ENCODE measurements around the gene BRSK2. TPM values are rescaled to one million over a fixed set of nuclear protein-coding genes. Genes with fewer than 3 reads are reported as not detected.

BRSK2 gene
- total RNA-seq, 1 donor from 2014 or later, result 49.2 TPM

DNA sequence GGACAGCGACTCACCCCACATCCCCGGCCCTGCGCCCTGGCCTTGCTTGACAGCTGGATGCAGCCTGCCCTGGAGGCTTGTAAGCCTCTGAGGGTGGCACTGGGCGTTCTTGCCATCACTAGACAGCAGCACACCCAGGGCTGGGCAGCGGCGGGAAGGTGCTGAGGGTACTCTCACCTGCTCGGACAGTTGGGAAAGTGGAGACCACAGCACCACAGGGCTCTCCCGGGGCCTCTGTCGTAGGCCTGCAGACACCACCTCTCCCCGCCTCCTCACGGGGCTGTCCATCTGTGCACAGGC is 18.8 kb upstream of the BRSK2 start:
- no peak for DNase-seq (ENCODE audit: low spot score, unreplicated experiment)
- no peak overlapping the region for H3K4me3 Mint-ChIP-seq (ENCODE audit: low read depth)
- H3K4me1 Mint-ChIP-seq (ENCODE audit: low read depth), result no peaks in the 10 kb centered on the region
- no peak overlapping the region for H3K27ac Mint-ChIP-seq
- H3K36me3 Mint-ChIP-seq (ENCODE audit: insufficient read depth), result no peaks in the 10 kb centered on the region
- no peaks in the 10 kb centered on the region for H3K27me3 Mint-ChIP-seq
- TF ChIP-seq, protein P1, sequence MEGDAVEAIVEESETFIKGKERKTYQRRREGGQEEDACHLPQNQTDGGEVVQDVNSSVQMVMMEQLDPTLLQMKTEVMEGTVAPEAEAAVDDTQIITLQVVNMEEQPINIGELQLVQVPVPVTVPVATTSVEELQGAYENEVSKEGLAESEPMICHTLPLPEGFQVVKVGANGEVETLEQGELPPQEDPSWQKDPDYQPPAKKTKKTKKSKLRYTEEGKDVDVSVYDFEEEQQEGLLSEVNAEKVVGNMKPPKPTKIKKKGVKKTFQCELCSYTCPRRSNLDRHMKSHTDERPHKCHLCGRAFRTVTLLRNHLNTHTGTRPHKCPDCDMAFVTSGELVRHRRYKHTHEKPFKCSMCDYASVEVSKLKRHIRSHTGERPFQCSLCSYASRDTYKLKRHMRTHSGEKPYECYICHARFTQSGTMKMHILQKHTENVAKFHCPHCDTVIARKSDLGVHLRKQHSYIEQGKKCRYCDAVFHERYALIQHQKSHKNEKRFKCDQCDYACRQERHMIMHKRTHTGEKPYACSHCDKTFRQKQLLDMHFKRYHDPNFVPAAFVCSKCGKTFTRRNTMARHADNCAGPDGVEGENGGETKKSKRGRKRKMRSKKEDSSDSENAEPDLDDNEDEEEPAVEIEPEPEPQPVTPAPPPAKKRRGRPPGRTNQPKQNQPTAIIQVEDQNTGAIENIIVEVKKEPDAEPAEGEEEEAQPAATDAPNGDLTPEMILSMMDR (IDR thresholded peaks at IDR 0.05; ENCODE audit: unreplicated experiment), result no peak
- H3K9me3 Mint-ChIP-seq (ENCODE audit: low read depth), result peaks cover 7% of the 10 kb centered on the region

GRCh38 chr11:1371377-1371776 is 18.4 kb upstream of the BRSK2 start:
- Mint-ChIP-seq H3K27ac (no peak overlapping the region), H3K4me3 (ENCODE audit: low read depth) (no peak overlapping the region), H3K4me1 (ENCODE audit: low read depth) (no peaks in the 10 kb centered on the region), H3K36me3 (ENCODE audit: insufficient read depth) (no peaks in the 10 kb centered on the region), H3K9me3 (ENCODE audit: low read depth) (peaks cover 7% of the 10 kb centered on the region), H3K27me3 (peaks cover 1% of the 10 kb centered on the region)
- no peak for DNase-seq (ENCODE audit: low spot score, unreplicated experiment)
- TF ChIP-seq, protein P1 (IDR thresholded peaks at IDR 0.05; ENCODE audit: unreplicated experiment), result no peak

DNA sequence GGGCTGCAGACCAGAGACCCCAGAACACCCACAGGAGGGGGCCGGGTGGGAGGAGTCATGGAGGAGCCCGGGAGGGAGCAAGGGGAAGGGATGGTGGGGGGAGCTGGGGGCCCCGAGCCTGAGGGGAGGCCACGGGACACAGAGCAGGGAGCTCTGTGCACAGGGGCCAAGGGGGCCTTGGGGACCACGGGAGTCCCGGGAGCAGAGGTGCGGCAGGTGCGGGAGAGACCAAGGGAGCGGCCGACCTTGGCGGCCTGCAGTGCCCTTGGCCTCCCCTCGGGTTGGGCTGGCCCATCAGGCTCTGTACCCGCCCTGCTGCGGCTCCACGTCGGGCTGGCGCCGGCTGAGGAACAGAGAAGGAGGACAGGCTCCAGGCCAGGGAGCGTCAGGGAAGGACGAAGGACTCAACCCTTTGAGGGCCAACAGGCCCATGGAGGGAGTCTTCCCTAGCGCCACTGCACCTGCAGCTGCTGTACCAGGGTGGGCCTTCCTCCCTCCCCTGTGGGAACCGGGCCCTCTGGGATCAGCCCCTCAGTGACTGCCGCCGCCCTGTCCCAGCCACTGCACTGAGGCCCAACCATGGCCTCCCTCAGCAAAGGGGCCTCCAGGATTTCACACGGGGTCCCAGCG is 17.8 kb upstream of the BRSK2 start:
- DNase-seq (ENCODE audit: low spot score, unreplicated experiment), result no peak
- Mint-ChIP-seq H3K27ac (no peak overlapping the region), H3K9me3 (ENCODE audit: low read depth) (peaks cover 1% of the 10 kb centered on the region), H3K4me3 (ENCODE audit: low read depth) (no peak overlapping the region), H3K36me3 (ENCODE audit: insufficient read depth) (no peaks in the 10 kb centered on the region), H3K27me3 (peaks cover 3% of the 10 kb centered on the region), H3K4me1 (ENCODE audit: low read depth) (no peaks in the 10 kb centered on the region)
- TF ChIP-seq, protein P1 (IDR thresholded peaks at IDR 0.05; ENCODE audit: unreplicated experiment), result no peak

DNA sequence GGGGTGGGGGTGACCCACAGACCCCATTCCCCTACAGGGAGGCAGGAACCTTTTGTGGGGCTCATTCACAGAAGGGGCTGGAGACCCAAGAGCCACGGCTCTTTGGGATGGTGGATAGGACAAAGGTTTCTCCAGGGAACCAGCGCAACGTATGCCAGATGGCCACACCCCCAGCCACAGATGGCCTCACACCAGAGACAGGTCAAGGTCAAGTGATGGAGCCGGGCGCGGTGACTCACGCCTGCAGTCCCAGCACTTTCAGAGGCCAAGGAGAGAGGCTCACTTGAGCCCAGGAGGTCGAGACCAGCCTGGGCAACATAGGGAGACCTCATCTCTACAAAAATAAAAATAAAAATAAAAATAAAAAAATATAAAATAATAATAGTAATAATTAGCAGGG is 17.1 kb upstream of the BRSK2 start:
- no peak overlapping the region for H3K4me3 Mint-ChIP-seq (ENCODE audit: low read depth)
- no peak for DNase-seq (ENCODE audit: low spot score, unreplicated experiment)
- no peak overlapping the region for H3K27ac Mint-ChIP-seq
- H3K9me3 Mint-ChIP-seq (ENCODE audit: low read depth), result no peaks in the 10 kb centered on the region
- peaks cover 7% of the 10 kb centered on the region for H3K27me3 Mint-ChIP-seq
- H3K4me1 Mint-ChIP-seq (ENCODE audit: low read depth), result no peaks in the 10 kb centered on the region
- H3K36me3 Mint-ChIP-seq (ENCODE audit: insufficient read depth), result no peaks in the 10 kb centered on the region
- TF ChIP-seq, protein P1 (IDR thresholded peaks at IDR 0.05; ENCODE audit: unreplicated experiment), result no peak

DNA sequence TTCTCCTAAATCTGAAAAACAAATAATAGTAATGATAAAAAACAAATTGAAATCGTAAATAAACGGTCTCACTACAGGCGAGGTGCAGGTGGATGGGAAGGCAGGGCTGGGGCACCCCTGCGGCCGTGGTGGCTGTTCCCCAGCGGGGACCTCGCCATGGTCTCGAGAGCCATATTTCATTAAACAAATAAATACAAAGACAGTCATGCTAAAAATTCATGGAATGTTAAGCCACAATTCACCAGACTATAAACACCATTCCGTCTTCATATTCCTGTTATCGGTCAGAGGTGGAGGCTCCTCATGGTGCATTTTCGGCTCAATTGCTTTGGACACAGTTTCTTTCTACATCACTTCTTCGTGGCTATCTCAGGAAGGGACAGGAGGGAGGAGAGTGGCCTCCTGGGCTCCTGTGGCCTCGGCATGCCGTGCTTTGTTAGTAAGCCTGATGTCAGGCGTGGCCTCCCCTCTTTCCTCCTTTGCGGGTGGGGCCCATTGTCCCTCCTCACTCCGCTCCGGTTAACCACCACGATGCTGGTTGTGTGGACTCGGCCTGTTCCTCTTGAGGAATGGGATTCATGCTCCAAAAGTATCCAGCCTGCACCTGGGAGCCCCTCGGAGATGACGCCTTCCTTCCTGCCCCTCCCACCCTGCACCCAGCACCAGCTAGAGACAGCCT is 16.1 kb upstream of the BRSK2 start:
- no peak for DNase-seq (ENCODE audit: low spot score, unreplicated experiment)
- Mint-ChIP-seq H3K27ac (no peak overlapping the region), H3K36me3 (ENCODE audit: insufficient read depth) (no peaks in the 10 kb centered on the region), H3K27me3 (peaks cover 7% of the 10 kb centered on the region), H3K4me3 (ENCODE audit: low read depth) (no peak overlapping the region), H3K9me3 (ENCODE audit: low read depth) (no peaks in the 10 kb centered on the region), H3K4me1 (ENCODE audit: low read depth) (peaks cover 2% of the 10 kb centered on the region)
- TF ChIP-seq, protein P1 (IDR thresholded peaks at IDR 0.05; ENCODE audit: unreplicated experiment), result no peak

Measured in progenitor cell of endocrine pancreas (in vitro differentiated cells).